SK-N-SH (cell line): Measurements from ENCODE around the gene SGO2. TPM values are rescaled to one million over a fixed set of nuclear protein-coding genes. Genes with fewer than 3 reads are reported as not detected.

ENCODE experiments used
- CTCF ChIA-PET: fragments of 300-600, 350-600 bp; formaldehyde crosslinking; extraction: SDS; loops from one replicate; lab custom pipeline; 2021; lab: Yijun Ruan, JAX
- POLR2A ChIA-PET: fragments of 350-600 bp; sonication (Branson Sonifier 250); formaldehyde crosslinking; extraction: SDS; loops from one replicate; lab custom pipeline; 2020; ENCODE audit warnings: antibody characterized with exemption, inconsistent platforms; lab: Yijun Ruan, JAX
- DNase-seq: peaks from one replicate; pipeline ENCODE4 v3.0.0; 2012
- H2AFZ ChIP-seq: fragments of 200-600 bp; sonication (generic); 2 replicates; pipeline ENCODE4 v1.8.1; 2016; ENCODE audit warnings: antibody characterized with exemption, mild to moderate bottlenecking, low read depth
- H3F3A ChIP-seq: fragments of 200-600 bp; sonication (generic); replicated peaks from 2 replicates; pipeline ENCODE3; 2016; ENCODE audit warnings: antibody characterized with exemption, mild to moderate bottlenecking; ENCODE audit not compliant: insufficient read depth
- H3K27ac ChIP-seq, 2 experiments: fragments of 200-500 bp in 1 of 2; fragments of 200-600 bp in 1 of 2; sonication (Bioruptor generic) in 1 of 2; sonication (generic), shearing (Covaris generic) in 1 of 2; 2 replicates each; pipeline versions ENCODE4 v1.5.1 to v1.6.1; 2014 to 2016; ENCODE audit warnings: low read depth in 2 of 2, inconsistent platforms in 1 of 2, low read length in 1 of 2, mild to moderate bottlenecking in 1 of 2, mixed read lengths in 1 of 2
- H3K27me3 ChIP-seq: fragments of 200-600 bp; sonication (generic), shearing (Covaris generic); 2 replicates; pipeline ENCODE4 v1.6.1; 2016; ENCODE audit warnings: mixed run types; ENCODE audit not compliant: insufficient read depth
- H3K36me3 ChIP-seq, 2 experiments: fragments of 200-500 bp in 1 of 2; fragments of 200-600 bp in 1 of 2; sonication (Bioruptor generic) in 1 of 2; sonication (generic) in 1 of 2; replicated peaks in 1 of 2; 2 replicates each; pipeline versions ENCODE3 to v1.5.1; 2014 to 2016; ENCODE audit warnings: low read length in 1 of 2, mild to moderate bottlenecking in 1 of 2; ENCODE audit not compliant: insufficient read depth in 2 of 2, control insufficient read depth in 1 of 2
- H3K4me1 ChIP-seq, 2 experiments: fragments of 200-500 bp in 1 of 2; fragments of 200-600 bp in 1 of 2; sonication (Bioruptor generic) in 1 of 2; sonication (generic), shearing (Covaris generic) in 1 of 2; 2 replicates each; pipeline versions ENCODE4 v1.5.1 to v1.6.1; 2014 to 2016; ENCODE audit warnings: low read depth in 1 of 2, low read length in 1 of 2, mixed run types in 1 of 2; ENCODE audit not compliant: insufficient read depth in 2 of 2, control insufficient read depth in 1 of 2
- H3K4me2 ChIP-seq: fragments of 200-600 bp; sonication (generic), shearing (Covaris generic); 2 replicates; pipeline ENCODE4 v1.6.1; 2017; ENCODE audit warnings: mixed run types
- H3K4me3 ChIP-seq, 2 experiments: fragments of 200-500 bp in 1 of 2; fragments of 200-600 bp in 1 of 2; sonication (Bioruptor generic) in 1 of 2; sonication (generic), shearing (Covaris generic) in 1 of 2; 2 replicates each; pipeline versions ENCODE4 v1.5.1 to v1.8.1; 2014 to 2016; ENCODE audit warnings: low read depth in 2 of 2, inconsistent platforms in 1 of 2, low read length in 1 of 2, mild to moderate bottlenecking in 1 of 2, mixed read lengths in 1 of 2, moderate library complexity in 1 of 2
- H3K79me2 ChIP-seq: fragments of 200-600 bp; sonication (generic); 2 replicates; pipeline ENCODE4 v1.8.1; 2017; ENCODE audit warnings: mild to moderate bottlenecking; ENCODE audit not compliant: insufficient read depth
- H3K9ac ChIP-seq: fragments of 200-600 bp; sonication (generic); 2 replicates; pipeline ENCODE4 v1.6.1; 2017; ENCODE audit warnings: mixed run types
- H3K9me2 ChIP-seq: fragments of 200-600 bp; sonication (generic); 2 replicates; pipeline ENCODE4 v1.6.1; 2017; ENCODE audit warnings: mixed run types
- H3K9me3 ChIP-seq: fragments of 200-600 bp; sonication (generic); 2 replicates; pipeline ENCODE4 v1.6.1; 2017; ENCODE audit warnings: mixed run types, mild to moderate bottlenecking, moderate library complexity
- H4K20me1 ChIP-seq: fragments of 200-600 bp; sonication (generic); 2 replicates; pipeline ENCODE4 v1.6.1; 2017; ENCODE audit warnings: mild to moderate bottlenecking, mixed run types; ENCODE audit not compliant: insufficient read depth
- CHD2 ChIP-seq: fragments of 150-350 bp; IDR thresholded peaks from 2 replicates; pipeline ENCODE4 v1.6.1; 2018; ENCODE audit warnings: low read length; ENCODE audit not compliant: partially characterized antibody
- FOSL2 ChIP-seq: IDR thresholded peaks from 2 replicates; pipeline ENCODE4 v1.4.0; 2012; ENCODE audit warnings: low read depth, mild to moderate bottlenecking, moderate library complexity, borderline replicate concordance
- FOXJ3 ChIP-seq: sonication (generic); formaldehyde crosslinking; IDR thresholded peaks from 2 replicates; pipeline ENCODE4 v1.5.1; 2020; ENCODE audit warnings: mild to moderate bottlenecking, missing genetic modification reagents
- GATA2 ChIP-seq: sonication (generic); formaldehyde crosslinking; IDR thresholded peaks from 2 replicates; pipeline ENCODE4 v1.5.0; 2020; ENCODE audit warnings: mild to moderate bottlenecking, missing genetic modification reagents
- JUND ChIP-seq: IDR thresholded peaks from 2 replicates; pipeline ENCODE4 v1.4.0; 2012
- MEF2A ChIP-seq: IDR thresholded peaks from 2 replicates; pipeline ENCODE4 v1.4.0; 2012; ENCODE audit warnings: low read depth, borderline replicate concordance
- MXI1 ChIP-seq: IDR thresholded peaks from 2 replicates; pipeline ENCODE4 v1.6.1; 2012; ENCODE audit warnings: mild to moderate bottlenecking, low read depth, low read length, improper control_type of control experiment
- NFIC ChIP-seq: IDR thresholded peaks from 2 replicates; pipeline ENCODE4 v1.4.0; 2012; ENCODE audit warnings: borderline replicate concordance
- NRF1 ChIP-seq: IDR thresholded peaks from 2 replicates; pipeline ENCODE4 v1.6.1; 2012; ENCODE audit warnings: low read depth, mild to moderate bottlenecking, low read length
- RAD21 ChIP-seq: IDR thresholded peaks from 2 replicates; pipeline ENCODE4 v1.6.1; 2012; ENCODE audit warnings: mild to moderate bottlenecking, low read length
- RCOR1 ChIP-seq: fragments of 150-350 bp; IDR thresholded peaks from 2 replicates; pipeline ENCODE4 v1.6.1; 2017; ENCODE audit warnings: antibody characterized with exemption, low read length
- RXRA ChIP-seq: IDR thresholded peaks from 2 replicates; pipeline ENCODE4 v1.4.0; 2012; ENCODE audit warnings: low read depth, mild to moderate bottlenecking, borderline replicate concordance
- SIN3A ChIP-seq: IDR thresholded peaks from 2 replicates; pipeline ENCODE4 v1.6.1; 2012; ENCODE audit warnings: low read depth, mild to moderate bottlenecking, low read length, moderate library complexity, borderline replicate concordance
- SMC3 ChIP-seq: IDR thresholded peaks from 2 replicates; pipeline ENCODE4 v1.6.1; 2012; ENCODE audit warnings: low read depth, low read length, improper control_type of control experiment
- YY1 ChIP-seq: IDR thresholded peaks from 2 replicates; pipeline ENCODE4 v1.4.0; 2012; ENCODE audit warnings: low read depth, mild to moderate bottlenecking
- WGBS: methylation state at CpG from one replicate; pipeline ENCODE4 v1.1.6; 2017; ENCODE audit warnings: low lambda C conversion rate; 5-methylcytosine and 5-hydroxymethylcytosine counted together
- polyA plus RNA-seq, 3 experiments: library from polyadenylated mRNA; depleted of rRNA; stranded (reverse); fragments of >200 nt; gene quantifications; 2 replicates each; pipeline ENCODE4 v1.2.3, GENCODE V29; 2012
- TF ChIP-seq, protein P1 (sequence below): fragments of 200-600 bp; sonication (generic); IDR thresholded peaks from 2 replicates; pipeline ENCODE4 v1.6.1; 2017; ENCODE audit warnings: antibody characterized with exemption, mild to moderate bottlenecking, moderate library complexity
- TF ChIP-seq, protein P2 (sequence below): IDR thresholded peaks from 2 replicates; pipeline ENCODE4 v1.4.0; 2012; ENCODE audit warnings: low read depth, borderline replicate concordance

SGO2 gene
- polyA plus RNA-seq, 1 of the 3 experiments (the other 2 are of a cell fraction) = 2.8 TPM

DNA sequence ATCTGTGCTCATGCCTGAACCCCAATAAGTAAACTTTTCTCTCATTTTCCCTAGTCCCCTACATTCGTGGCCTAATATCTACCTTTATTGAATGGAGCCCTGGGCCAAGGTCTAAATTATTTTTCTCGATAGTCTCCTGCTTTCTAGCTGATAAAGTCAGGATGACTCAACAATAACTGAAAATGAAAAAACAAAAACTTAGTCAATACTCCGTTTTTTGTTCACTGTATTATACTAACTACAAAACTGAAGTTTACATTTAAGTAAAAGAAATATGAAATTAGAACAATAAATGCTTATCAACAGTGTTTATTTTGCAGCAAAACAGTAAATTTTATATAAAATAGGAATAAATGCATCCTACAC is 92.0 kb downstream of the SGO2 start:
- Histone ChIP-seq H3K9me2 (no peaks in the 10 kb centered on the region), H3F3A (peaks cover 14% of the 10 kb centered on the region), H3K27ac (peak overlapping the region in 1 of 2 experiments; percentile 34; a peak in 1 of 4 replicates), H4K20me1 (no peaks in the 10 kb centered on the region), H3K27me3 (no peaks in the 10 kb centered on the region), H3K4me3 (no peak overlapping the region), H3K9me3 (no peaks in the 10 kb centered on the region), H3K79me2 (no peaks in the 10 kb centered on the region), H3K4me2 (no peak overlapping the region), H3K9ac (no peak overlapping the region)
- ChIA-PET CTCF (interaction anchor here (0.7 to 2.9 kb wide), 6 partner anchors 32 to 118 kb away, joined by 3 to 17 read pairs (median 4); partner anchors contain the start of gene AOX1), POLR2A (no interaction called here)
- WGBS = 71% methylated on average over 3 of the region's 3 CpGs
- DNase-seq = no peak
- no peak for TF ChIP-seq NFIC
- TF ChIP-seq, all 33 proteins: peak for 0
- no peak overlapping the region for H2AFZ ChIP-seq
- no peaks in the 10 kb centered on the region for H3K36me3 ChIP-seq
- H3K4me1 ChIP-seq = peaks cover 14 to 17% of the 10 kb centered on the region in 2 experiments

DNA sequence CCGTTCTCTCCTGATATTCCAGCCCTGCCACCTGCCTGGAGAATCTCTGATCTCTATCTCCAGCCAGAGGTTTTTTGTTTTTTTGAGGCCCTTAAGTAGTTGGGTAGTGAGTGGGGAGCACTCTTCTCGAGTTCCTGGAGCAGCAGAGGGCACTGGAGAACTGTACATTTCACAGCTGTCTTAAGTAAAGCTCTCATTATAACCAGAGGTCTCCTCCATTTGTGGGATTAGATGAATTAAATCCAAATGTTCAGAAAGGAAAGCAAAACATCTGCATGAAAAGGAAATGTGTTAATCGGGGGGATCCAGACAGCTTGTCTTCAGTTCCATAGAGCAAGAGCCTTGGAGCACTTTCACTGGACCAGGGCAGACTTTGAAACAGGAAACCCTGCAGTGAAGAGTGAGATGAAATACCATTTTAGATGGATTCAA is 92.6 kb downstream of the SGO2 start:
- ChIA-PET POLR2A (no interaction called here), CTCF (interaction anchor here (0.5 to 2.9 kb wide), 6 partner anchors 16 to 117 kb away, joined by 3 to 17 read pairs (median 4); no protein-coding TSS in a partner anchor)
- peaks cover 14% of the 10 kb centered on the region for H3F3A ChIP-seq
- H3K4me3 ChIP-seq = no peak overlapping the region
- H2AFZ ChIP-seq = no peak overlapping the region
- no peaks in the 10 kb centered on the region for H3K27me3 ChIP-seq
- peaks cover 14 to 17% of the 10 kb centered on the region in 2 experiments for H3K4me1 ChIP-seq
- no peaks in the 10 kb centered on the region for H3K79me2 ChIP-seq
- no peaks in the 10 kb centered on the region for H3K36me3 ChIP-seq
- H3K4me2 ChIP-seq = no peak overlapping the region
- no peaks in the 10 kb centered on the region for H3K9me2 ChIP-seq
- peak; percentile 31 for DNase-seq
- H3K27ac ChIP-seq = peak overlapping the region in 1 of 2 experiments; percentile 47; a peak in 2 of 4 replicates
- no peaks in the 10 kb centered on the region for H3K9me3 ChIP-seq
- no peaks in the 10 kb centered on the region for H4K20me1 ChIP-seq
- H3K9ac ChIP-seq = no peak overlapping the region
- TF ChIP-seq RAD21 (peak; percentile 71), SMC3 (peak; percentile 47), GATA2 (CRISPR knock-in tag) (peak; percentile 57), FOSL2 (no peak), MXI1 (no peak)
- TF ChIP-seq, protein P1, sequence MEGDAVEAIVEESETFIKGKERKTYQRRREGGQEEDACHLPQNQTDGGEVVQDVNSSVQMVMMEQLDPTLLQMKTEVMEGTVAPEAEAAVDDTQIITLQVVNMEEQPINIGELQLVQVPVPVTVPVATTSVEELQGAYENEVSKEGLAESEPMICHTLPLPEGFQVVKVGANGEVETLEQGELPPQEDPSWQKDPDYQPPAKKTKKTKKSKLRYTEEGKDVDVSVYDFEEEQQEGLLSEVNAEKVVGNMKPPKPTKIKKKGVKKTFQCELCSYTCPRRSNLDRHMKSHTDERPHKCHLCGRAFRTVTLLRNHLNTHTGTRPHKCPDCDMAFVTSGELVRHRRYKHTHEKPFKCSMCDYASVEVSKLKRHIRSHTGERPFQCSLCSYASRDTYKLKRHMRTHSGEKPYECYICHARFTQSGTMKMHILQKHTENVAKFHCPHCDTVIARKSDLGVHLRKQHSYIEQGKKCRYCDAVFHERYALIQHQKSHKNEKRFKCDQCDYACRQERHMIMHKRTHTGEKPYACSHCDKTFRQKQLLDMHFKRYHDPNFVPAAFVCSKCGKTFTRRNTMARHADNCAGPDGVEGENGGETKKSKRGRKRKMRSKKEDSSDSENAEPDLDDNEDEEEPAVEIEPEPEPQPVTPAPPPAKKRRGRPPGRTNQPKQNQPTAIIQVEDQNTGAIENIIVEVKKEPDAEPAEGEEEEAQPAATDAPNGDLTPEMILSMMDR = peak; percentile 43
- 25% methylated on average over 3 of the region's 3 CpGs for WGBS

DNA sequence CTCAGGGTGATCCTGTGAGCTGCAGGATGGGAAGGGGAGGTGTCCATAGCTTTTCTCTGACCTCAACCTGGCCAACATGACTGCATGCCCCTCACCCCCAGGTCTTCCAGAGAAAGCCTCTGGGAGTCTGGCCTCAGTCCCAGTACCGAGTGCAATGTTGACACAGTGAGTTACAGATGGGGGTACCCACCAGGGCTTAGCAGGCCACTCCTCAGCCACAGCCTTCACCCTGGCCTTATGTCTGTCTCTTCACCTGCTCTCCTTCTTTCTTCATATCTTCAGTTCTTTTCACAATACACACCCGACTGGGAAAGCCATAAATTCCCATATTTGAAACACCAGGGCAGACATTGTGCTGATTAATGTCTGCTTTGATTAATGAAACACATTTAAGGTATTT is 93.3 kb downstream of the SGO2 start:
- Histone ChIP-seq H3K9me3 (no peaks in the 10 kb centered on the region), H3K36me3 (no peaks in the 10 kb centered on the region), H3K9ac (no peak overlapping the region), H3K4me2 (no peak overlapping the region), H4K20me1 (no peaks in the 10 kb centered on the region), H3K27ac (peak overlapping the region in 1 of 2 experiments; percentile 47; a peak in 1 of 4 replicates), H3K27me3 (no peaks in the 10 kb centered on the region), H3K9me2 (no peaks in the 10 kb centered on the region), H2AFZ (no peak overlapping the region), H3K4me1 (peaks cover 14 to 22% of the 10 kb centered on the region in 2 experiments), H3F3A (peaks cover 14% of the 10 kb centered on the region), H3K79me2 (no peaks in the 10 kb centered on the region), H3K4me3 (no peak overlapping the region)
- 44% methylated on average over 2 of the region's 2 CpGs for WGBS
- DNase-seq = peak; percentile 4
- CTCF ChIA-PET = interaction anchor here (1.0 to 2.9 kb wide), 4 partner anchors 80 to 117 kb away, joined by 3 to 17 read pairs (median 8); no protein-coding TSS in a partner anchor
- POLR2A ChIA-PET = no interaction called here
- TF ChIP-seq RXRA (no peak), CHD2 (no peak), YY1 (no peak), FOXJ3 (no peak), MEF2A (no peak), NRF1 (no peak), RCOR1 (no peak), JUND (no peak), SMC3 (no peak), SIN3A (no peak)
- TF ChIP-seq, protein P1 = no peak
- TF ChIP-seq, protein P2, sequence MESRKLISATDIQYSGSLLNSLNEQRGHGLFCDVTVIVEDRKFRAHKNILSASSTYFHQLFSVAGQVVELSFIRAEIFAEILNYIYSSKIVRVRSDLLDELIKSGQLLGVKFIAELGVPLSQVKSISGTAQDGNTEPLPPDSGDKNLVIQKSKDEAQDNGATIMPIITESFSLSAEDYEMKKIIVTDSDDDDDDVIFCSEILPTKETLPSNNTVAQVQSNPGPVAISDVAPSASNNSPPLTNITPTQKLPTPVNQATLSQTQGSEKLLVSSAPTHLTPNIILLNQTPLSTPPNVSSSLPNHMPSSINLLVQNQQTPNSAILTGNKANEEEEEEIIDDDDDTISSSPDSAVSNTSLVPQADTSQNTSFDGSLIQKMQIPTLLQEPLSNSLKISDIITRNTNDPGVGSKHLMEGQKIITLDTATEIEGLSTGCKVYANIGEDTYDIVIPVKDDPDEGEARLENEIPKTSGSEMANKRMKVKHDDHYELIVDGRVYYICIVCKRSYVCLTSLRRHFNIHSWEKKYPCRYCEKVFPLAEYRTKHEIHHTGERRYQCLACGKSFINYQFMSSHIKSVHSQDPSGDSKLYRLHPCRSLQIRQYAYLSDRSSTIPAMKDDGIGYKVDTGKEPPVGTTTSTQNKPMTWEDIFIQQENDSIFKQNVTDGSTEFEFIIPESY = no peak
